Stimulated activated CD4-positive, alpha-beta T cell treated with anti-CD3 and anti-CD28 coated beads, Interleukin-1b, Interleukin-23, amount 100 ng/mL, for 24 hours (primary cell): ENCODE results near the gene LINGO1.
A peak's percentile ranks its signal among the peaks of the same experiment; 100 is the strongest.

Experiments
- DNase-seq, 4 experiments: peaks; one replicate each; pipeline ENCODE4 v3.0.0-alpha.2; 2020; ENCODE audit warnings: low read depth in 4 of 4, low spot score in 1 of 4

The LINGO1 gene

DNA sequence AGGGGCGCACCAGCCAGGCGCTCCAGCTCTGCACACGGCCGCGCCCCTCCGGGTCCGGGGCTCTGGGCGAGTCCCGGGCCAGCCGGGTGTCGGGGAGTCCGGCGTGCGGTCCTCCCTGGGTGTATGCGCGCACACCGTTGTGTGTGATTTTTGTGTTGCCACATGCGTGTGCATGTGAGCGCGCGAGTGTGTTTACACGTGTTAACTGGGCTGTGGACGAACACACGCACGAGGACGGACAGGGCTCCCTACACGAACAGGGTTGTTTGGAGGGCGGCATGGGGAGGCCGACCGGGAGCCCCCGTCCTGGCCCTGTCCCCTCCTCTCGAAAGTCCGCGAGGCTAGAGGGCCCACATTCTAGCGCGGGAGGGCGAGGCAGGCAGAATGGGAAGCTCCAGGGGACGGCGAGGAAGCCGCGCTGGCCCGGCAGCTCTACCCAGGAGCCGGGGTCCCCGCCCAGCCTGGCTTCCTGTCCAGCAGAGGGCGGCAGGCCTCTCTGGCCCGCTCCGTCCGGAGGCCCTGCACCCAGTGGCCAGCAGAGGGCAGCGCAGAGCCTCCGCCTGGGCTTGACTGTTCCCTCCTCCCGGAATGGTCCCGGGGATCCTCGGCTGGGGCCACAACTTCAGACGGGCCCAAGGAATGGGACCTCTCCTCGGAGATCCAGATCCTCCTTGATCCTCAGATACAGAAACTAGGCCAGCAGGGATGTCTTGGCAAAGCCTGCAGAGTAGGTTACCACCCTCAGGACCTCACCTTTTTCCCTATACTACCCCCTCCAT is 611 bp upstream of the LINGO1 start:
- DNase-seq = peak; percentile 31 to 60 (median 41)

DNA sequence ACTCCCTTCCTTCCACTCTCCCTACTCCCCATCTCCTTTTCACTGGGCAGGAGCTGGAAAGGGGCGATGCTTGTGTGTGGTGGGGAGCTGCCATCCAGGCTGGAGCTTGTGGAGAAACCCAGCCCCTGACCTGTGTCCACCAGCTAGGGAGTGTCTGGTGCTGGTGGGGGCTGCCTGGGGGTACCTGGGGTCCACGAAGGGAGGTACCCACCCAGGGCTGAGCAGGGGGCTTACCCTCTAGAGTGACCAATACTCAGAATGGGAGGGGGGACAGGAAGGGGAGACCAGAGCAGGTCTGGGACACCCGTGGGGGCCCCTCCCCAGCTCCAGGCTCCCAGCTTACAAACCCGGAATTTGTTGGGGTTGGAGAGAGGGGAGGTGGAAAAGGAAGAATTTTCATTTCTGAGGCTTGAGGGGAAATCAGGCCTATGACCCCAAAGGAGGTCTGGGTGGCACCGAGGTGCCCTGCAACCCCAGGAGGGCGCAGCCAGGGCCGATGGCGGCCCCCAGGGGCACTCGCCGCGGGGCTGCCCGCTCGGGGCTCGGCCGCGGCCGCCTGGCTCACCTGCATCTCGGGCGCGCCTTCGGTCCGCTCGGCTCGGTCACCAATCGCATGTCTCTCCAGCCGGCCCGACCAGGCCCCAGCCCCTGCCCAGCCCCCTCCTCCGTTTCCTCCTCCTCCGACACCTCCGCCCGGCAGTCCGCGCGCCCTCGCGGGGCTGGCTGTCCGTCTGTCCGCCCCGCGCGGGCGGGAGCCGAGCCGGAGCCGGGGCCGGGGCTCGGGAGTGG is 773 bp downstream of the LINGO1 start:
- no peak for DNase-seq

DNA sequence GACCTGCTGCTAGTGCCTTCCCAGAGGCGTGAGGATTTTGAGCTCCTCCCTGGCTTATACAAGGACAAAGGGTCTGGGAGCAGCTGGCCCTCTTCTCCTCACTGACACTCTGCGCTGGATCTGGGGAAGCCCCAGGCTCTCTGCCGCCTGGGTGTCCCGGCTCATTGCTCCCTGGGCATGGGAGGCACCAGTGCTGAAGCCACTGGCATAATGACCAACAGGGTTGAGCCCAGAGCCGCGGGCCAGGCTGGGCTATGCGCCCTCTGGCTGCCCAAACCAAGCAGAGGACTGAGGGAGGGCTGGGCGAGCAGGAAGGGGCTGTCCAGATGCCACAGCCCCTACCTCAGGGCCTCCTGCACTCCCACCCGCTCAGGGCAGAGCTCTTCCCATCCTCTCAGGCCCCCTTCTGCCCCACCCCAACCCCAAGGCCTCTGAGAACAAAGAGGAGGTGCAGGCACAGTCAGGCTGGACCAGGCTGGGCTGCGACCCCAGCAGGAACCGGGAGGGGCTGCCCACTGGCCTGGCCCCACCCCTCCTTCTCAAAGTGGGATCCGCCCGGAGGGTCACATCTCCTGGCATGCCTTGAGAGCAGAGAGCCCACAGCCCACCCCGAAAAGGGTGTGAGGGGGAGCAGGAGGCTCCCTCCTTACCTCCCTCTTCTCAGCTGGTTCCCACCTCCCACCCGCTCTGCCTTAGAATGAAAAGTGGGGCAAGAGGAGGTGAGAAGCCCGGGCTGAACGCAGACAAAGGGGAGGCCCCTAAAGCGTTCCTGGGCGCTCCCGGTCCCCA is 1.6 kb downstream of the LINGO1 start:
- no peak for DNase-seq

DNA sequence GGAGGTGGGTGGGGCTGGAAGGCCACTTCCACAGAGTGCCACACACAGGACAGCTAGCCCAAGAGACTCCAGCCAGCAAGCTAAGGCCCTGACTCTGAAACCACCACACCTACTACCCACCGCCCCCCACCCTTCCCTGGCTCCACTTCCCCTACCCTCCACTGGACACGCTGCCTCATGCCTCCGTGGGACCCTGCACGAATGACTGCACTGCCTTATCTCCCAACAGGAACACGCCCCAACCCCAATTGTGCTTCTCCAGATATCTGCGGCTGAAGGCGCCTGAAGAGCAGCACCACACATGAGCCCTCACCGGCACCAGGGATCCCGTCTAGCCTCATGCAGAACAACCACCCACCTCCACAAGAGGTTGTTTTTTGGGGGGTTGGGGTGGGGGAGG is 2.7 kb downstream of the LINGO1 start:
- DNase-seq = no peak

DNA sequence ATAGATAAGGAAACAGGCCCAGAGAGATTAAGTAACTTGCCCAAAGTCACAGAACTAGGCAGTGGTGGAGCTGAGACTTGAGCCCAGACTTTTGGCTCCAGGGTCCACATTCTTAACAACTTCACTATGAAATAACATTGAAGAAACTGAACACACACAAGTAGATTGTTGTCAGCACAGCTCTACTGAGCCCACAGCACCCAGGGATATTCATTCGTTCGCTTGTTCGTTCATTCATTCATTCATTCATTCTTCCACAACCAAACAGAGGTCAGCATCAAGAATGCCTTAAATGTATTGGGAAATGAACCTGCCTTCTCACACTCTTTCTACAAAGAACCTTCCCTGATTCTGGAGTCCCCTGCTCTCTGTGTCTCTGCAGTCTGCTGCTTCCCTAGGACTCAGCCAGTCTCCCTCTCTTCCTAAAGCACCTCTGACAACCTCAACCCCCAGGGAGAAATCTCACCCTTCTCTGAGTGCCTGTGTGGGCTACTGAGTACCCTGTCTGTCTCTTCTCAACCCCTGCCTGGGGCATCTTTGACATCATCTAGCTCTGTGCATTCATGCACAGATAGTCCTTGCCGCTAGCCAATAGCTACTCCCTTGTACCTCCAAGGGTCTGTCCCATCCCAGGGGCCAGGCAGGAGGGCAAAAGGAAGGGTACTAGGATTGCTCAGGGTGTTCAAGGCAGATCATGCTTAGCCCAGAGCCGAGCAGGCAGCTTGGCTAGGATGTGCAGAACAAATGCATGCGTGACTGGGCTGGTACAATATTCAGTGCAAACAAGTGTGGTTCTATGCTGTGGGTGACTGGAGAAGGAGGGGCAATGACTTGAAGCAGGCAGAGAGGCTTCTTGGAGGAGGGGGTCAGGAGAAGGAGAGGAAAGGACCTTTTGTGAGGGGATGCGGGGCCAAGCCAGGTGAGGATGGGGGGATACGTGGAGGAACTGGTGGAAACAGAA is 3.4 kb downstream of the LINGO1 start:
- DNase-seq = no peak

DNA sequence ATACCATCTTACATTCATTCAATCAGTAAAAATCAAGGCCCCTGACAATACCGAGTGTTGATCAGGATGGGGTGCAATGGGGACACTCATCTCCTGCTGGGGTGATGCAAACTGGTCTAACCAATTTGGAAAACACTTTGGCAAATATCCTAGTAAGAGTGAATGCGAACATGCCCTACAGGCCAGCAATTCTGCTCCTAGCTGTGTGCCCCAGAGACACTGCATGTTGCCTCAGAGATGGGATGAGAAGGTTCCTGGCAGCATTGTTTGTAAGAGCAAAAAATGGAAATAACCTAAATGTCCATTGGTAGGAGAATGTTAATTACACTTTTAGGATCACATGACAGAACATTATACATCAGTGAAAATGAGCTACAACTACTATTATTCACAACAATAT is 4.7 kb downstream of the LINGO1 start:
- DNase-seq = no peak

GRCh38 chr15:77627581-77627980 is 5.1 kb downstream of the LINGO1 start:
- no peak for DNase-seq

DNA sequence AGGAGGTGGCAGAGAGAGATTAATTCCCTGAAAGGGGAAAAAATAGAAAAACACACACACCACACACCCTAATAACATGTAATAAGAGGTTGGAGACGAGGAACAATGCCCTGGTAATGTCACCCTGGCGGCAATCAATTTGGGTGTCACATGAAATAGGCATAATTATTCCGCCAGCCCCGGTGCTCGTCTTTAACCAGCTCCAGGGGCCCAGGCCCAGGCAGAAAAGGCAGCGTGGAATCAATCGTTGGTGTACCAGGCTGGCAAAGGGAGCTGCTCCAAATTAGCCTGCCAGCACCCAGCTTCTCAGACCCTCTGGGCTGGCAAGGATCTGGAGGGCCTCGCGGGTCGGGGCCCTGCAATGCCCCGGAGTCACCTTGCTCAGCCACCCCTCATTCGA is 5.6 kb downstream of the LINGO1 start:
- DNase-seq = no peak

DNA sequence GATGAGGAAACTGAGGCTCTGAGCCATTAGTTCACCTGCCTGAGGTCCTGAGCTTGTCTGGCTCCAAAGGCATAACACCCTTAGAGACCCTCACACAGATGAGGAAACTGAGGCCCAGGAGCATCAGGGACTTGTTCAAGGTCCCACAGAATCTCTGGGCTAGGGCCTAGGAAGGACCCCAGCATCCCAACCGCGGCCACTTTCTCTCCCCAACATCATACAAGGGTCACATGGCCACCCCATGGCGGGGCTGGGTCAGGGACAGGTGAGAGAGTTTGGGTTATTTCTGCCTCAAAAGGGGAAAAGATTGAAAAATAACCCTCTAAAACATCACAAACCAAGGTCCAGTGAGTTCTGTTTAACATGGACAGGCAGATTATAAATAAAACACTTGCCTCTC is 6.7 kb downstream of the LINGO1 start:
- no peak for DNase-seq

GRCh38 chr15:77625376-77625775 is 7.3 kb downstream of the LINGO1 start:
- DNase-seq = no peak

GRCh38 chr15:77624868-77625267 is 7.8 kb downstream of the LINGO1 start:
- DNase-seq = no peak

DNA sequence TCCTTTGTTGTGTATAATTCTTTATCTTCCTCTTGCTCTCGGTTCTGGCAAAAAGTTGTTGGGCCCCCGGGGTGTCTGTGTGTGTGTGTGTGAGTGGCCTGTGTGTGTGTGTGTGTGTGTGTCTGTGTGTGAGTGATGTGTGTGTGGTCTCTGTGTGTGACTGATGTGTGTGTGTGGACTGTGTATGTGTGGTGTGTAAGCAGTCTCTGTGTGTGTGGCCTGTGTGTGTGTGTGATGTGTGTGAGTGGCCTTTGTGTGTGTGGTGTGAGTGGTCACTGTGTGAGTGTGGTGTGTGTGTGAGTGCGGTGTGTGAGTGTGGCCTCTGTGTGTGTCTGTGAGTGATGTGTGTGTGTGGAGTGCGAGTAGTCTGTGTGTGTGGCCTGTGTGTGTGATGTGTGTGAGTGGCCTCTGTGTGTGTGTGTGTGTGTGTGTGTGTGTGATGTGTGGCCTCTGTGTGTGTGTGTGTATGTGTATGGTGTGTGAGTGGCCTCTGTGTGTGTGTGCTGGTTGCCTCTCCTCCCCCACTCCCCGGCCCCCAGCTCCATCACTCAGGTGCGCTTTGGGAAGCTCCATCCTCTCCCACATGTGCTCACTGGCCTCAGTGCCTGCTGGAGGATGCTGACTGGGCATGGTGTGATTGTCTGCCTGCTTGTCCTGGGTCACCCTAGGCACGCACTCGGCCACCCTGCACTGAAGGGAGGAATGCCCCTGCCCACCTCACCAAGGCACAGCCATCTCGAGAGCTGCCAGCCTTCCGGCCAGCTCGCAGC is 8.8 kb downstream of the LINGO1 start:
- no peak for DNase-seq

GRCh38 chr15:77622934-77623754 is 9.6 kb downstream of the LINGO1 start:
- DNase-seq = no peak

- no peak for DNase-seq
Observed at GRCh38 chr15:77622209-77622933, 10.3 kb downstream of the LINGO1 start.

DNA sequence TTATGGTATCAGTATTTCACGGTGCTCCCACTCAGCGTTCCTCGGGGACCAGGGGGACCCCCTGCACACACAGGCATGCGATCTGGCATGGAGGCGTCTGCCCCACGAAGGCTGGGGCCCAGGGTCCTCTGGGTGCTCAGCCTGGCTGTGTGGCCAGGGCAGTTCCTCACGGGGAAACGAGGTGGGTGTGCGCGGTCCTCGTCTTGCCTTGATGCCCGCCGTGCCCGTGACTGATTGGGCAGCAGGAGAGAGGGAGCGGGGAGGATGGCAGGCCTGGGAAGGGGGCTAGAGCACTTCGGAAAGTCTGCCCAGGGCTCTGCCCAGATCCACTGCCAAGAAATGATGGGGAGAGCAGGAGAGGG is 10.9 kb downstream of the LINGO1 start:
- no peak for DNase-seq

- no peak for DNase-seq
Observed at GRCh38 chr15:77620960-77621647, 11.6 kb downstream of the LINGO1 start.

GRCh38 chr15:77620297-77620696 is 12.4 kb downstream of the LINGO1 start:
- DNase-seq = no peak

DNA sequence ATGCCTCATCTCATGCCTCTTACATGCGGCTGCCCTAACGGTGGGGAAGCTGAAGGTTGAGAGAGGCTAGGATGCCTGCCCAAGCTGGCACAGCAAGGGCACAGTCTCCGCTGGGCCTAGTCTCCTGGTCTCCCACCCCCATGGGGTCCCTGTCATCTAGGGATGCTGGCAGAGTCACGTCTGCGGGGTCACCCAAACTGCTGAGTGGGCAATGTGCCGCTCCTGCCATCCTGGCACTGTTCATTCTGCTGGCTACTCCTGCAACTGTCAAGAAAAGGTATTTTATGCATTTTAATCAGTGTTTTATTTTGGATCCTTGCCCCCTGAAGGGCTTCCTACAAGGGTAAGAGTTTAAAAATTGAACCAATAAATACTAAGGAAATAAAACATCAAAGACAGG is 12.8 kb downstream of the LINGO1 start:
- no peak for DNase-seq
